Stimulated activated naive CD8-positive, alpha-beta T cell treated with anti-CD3 and anti-CD28 coated beads, Interleukin-15, amount 100 ng/mL, for 72 hours (primary cell): ENCODE data around the gene NUP188.
"Not testable (repeated sequence)": the region's sequence is repeated elsewhere in the genome, so short reads cannot be mapped to it uniquely, and the experiment has no call there.

Experiments
- ATAC-seq: fragments of 150-1000 bp; cut with Tn5 transposase; 2 replicates; pipeline ENCODE4 v1.10.0; 2021; ENCODE audit warnings: mild to moderate bottlenecking, moderate library complexity
- DNase-seq, 2 donors: peaks; one replicate each; pipeline ENCODE4 v3.0.0; 2021 to 2022
- H3K27ac Mint-ChIP-seq, 2 donors: one replicate each; pipeline ENCODE4 v1.8.0; 2022; ENCODE audit warnings: mild to moderate bottlenecking in 2 of 2, mixed read lengths in 2 of 2, moderate library complexity in 2 of 2
- H3K27me3 Mint-ChIP-seq: one replicate; pipeline ENCODE4 v1.8.0; 2022; ENCODE audit warnings: mixed read lengths
- H3K4me1 Mint-ChIP-seq: one replicate; pipeline ENCODE4 v1.8.0; 2022; ENCODE audit warnings: mild to moderate bottlenecking, mixed read lengths
- H3K4me3 Mint-ChIP-seq, 2 donors: one replicate each; pipeline ENCODE4 v1.8.0; 2022; ENCODE audit warnings: mild to moderate bottlenecking in 2 of 2, mixed read lengths in 2 of 2, moderate library complexity in 1 of 2
- H3K9me3 Mint-ChIP-seq, 2 donors: one replicate each; pipeline ENCODE4 v1.8.0; 2022; ENCODE audit warnings: mixed read lengths in 2 of 2

Gene NUP188

GRCh38 chr9:129021091-129021490, 73.6 kb downstream of the NUP188 start:
- peak overlapping the region; percentile 9 to 22 for H3K27ac Mint-ChIP-seq

DNA sequence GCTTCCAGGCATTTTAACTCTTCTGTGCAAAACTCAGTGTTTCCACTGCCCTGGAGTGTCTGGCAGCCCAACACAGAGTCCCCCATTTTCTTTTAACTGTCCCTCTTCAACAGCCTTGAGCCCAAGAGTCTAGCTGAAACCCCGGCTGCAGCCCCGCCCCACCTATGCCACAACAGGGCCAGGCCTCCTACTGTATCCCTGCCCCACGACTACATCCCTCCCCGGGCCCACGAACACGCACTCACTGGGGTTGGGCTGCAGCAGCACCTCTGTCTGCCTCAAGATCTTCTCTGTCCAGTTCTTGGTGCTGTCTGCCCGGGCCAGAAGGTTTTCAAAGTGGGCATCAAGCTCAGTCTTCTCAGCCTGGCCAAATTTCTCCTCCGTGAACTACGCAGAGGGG, 74.5 kb downstream of the NUP188 start:
- H3K27me3 Mint-ChIP-seq: no peaks in the 10 kb centered on the region
- H3K9me3 Mint-ChIP-seq: no peaks in the 10 kb centered on the region
- DNase-seq (no peak), ATAC-seq (no peak)
- peaks cover 43% of the 10 kb centered on the region for H3K4me1 Mint-ChIP-seq
- peak overlapping the region in 1 of 2 donors; percentile 77 for H3K27ac Mint-ChIP-seq
- no peak overlapping the region for H3K4me3 Mint-ChIP-seq

More at GRCh38 chr9:129021091-129021490, 73.6 kb downstream of the NUP188 start:
- Mint-ChIP-seq H3K4me3 (no peak overlapping the region), H3K4me1 (peaks cover 33% of the 10 kb centered on the region), H3K9me3 (no peaks in the 10 kb centered on the region), H3K27me3 (no peaks in the 10 kb centered on the region)
- no peak for DNase-seq
- ATAC-seq: no peak

GRCh38 chr9:129023036-129023907, 75.8 kb downstream of the NUP188 start:
- H3K4me3 Mint-ChIP-seq: no peak overlapping the region
- ATAC-seq (no peak), DNase-seq (no peak)
- peak overlapping the region in 1 of 2 donors; percentile 75 for H3K27ac Mint-ChIP-seq
- H3K4me1 Mint-ChIP-seq: peaks cover 50% of the 10 kb centered on the region
- no peaks in the 10 kb centered on the region for H3K9me3 Mint-ChIP-seq
- H3K27me3 Mint-ChIP-seq: no peaks in the 10 kb centered on the region

DNA sequence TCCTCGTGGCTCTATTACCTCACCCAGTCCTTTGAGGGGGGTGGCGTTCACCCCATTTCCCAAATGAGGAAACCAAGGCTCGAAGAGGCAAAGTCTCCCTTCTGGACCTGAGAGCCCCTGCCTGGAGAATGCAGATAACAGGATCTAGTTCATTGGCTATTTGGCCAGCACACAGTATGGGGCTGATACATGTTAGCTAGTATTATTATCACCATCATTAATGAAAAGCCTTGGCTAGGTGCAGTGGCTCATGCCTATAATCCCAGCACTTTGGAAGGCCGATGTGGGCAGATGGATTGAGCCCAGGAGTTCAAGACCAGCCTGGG, 76.4 kb downstream of the NUP188 start:
- H3K27ac Mint-ChIP-seq: peak overlapping the region in 1 of 2 donors; percentile 27
- no peak overlapping the region for H3K4me3 Mint-ChIP-seq
- ATAC-seq (no peak), DNase-seq (no peak)
- H3K4me1 Mint-ChIP-seq: peaks cover 50% of the 10 kb centered on the region
- H3K27me3 Mint-ChIP-seq: no peaks in the 10 kb centered on the region
- no peaks in the 10 kb centered on the region for H3K9me3 Mint-ChIP-seq

- no peak for ATAC-seq
- H3K27ac Mint-ChIP-seq: no peak overlapping the region
- H3K4me3 Mint-ChIP-seq: peak overlapping the region; percentile 95 to 96
- DNase-seq: no peak
- H3K9me3 Mint-ChIP-seq: no peaks in the 10 kb centered on the region
- H3K27me3 Mint-ChIP-seq: no peaks in the 10 kb centered on the region
- H3K4me1 Mint-ChIP-seq: peaks cover 50% of the 10 kb centered on the region
These were observed 79.1 kb downstream of the NUP188 start for GRCh38 chr9:129026442-129027223.

DNA sequence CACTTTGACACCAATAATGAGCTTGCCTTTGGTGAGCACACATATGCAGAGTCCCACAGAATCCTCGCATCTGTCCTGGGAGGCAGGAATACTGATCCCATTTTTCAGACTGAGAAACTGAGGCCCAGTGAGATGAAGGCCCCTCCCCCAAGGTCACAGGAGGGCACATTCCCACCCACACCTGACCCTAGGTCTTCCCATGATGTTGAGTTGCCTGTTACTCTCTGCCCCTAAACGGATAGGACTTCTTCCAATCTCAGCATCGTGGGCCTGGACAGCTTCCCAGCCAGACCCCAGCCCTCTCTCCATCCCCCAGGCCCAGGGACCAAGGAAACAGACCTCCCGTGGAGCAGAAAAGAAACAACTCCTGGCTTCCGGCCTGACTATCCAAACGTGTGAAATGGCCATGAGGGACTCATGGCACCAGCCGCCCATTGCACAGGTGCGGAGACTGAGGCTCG, 79.8 kb downstream of the NUP188 start:
- Mint-ChIP-seq H3K9me3 (no peaks in the 10 kb centered on the region), H3K4me1 (peaks cover 43% of the 10 kb centered on the region), H3K4me3 (peak overlapping the region; percentile 95 to 96), H3K27ac (peak overlapping the region; percentile 92 to 95), H3K27me3 (no peaks in the 10 kb centered on the region)
- ATAC-seq (no peak), DNase-seq (no peak)

- Mint-ChIP-seq H3K27ac (peak overlapping the region in 1 of 2 donors; percentile 92), H3K4me1 (peaks cover 39% of the 10 kb centered on the region), H3K9me3 (no peaks in the 10 kb centered on the region), H3K27me3 (no peaks in the 10 kb centered on the region), H3K4me3 (peak overlapping the region; percentile 95 to 96)
- ATAC-seq (peak; percentile 88), DNase-seq (peak in 1 of 2 donors; percentile 79)
These were observed 80.2 kb downstream of the NUP188 start for GRCh38 chr9:129027685-129028191.

DNA sequence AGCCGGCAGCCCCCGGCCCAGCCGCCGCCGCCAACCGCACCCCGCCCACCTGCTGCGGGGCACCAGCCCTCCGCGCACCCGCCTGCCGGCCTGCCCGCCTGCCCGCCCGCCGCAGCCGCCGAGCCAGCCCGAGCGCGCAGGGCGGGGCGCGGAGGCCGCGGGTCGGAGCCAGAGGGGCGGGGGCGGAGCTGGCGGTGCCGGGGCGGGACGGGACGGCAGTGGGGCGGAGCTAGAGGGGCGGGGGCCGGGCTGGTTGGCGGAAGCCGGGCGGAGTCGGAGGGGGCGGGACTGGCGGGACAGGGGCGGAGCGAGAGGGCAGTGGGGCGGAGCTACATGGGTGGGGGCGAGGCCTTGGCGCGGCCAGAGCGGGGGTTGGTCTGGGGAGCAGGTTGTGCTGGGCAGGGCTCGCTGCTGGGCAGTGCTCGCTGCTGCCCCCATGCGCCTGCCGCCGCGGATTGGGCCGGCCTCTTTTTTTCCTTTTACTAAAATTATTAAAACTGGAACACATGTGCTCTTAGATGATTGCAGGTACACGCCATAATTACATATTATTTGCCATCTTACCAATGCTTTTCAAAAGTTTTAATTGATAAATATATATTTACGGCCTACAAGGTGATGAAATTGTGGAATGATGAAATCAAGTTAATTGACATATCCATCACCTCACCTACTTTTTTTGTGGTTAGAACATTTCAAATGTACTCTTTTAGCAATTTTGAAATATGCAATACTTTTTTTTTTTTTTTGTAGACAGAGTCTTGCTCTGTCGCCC, 80.9 kb downstream of the NUP188 start, which contains the start of gene SH3GLB2:
Gene SH3GLB2 (minus strand): TSS at position 140 of the 775 bp plus-strand sequence. CDS start 177 bp downstream, outside the sequence.
- DNase-seq: peak; percentile 93 to 94
- peak; percentile 87 for ATAC-seq
- H3K4me1 Mint-ChIP-seq: peaks cover 33% of the 10 kb centered on the region
- peak within 1 kb of the TSS; percentile 92 to 95 for H3K27ac Mint-ChIP-seq
- H3K4me3 Mint-ChIP-seq: peak within 1 kb of the TSS; percentile 95 to 96
- H3K27me3 Mint-ChIP-seq: no peaks in the 10 kb centered on the region
- H3K9me3 Mint-ChIP-seq: no peaks in the 10 kb centered on the region

GRCh38 chr9:129030191-129030590, 82.7 kb downstream of the NUP188 start:
- H3K4me1 Mint-ChIP-seq: peaks cover 32% of the 10 kb centered on the region
- H3K9me3 Mint-ChIP-seq: no peaks in the 10 kb centered on the region
- ATAC-seq (no peak), DNase-seq (no peak)
- H3K27me3 Mint-ChIP-seq: no peaks in the 10 kb centered on the region
- peak overlapping the region in 1 of 2 donors; percentile 52 for H3K27ac Mint-ChIP-seq
- no peak overlapping the region for H3K4me3 Mint-ChIP-seq

GRCh38 chr9:129031514-129031913, 84.0 kb downstream of the NUP188 start:
- peaks cover 25% of the 10 kb centered on the region for H3K4me1 Mint-ChIP-seq
- no peaks in the 10 kb centered on the region for H3K27me3 Mint-ChIP-seq
- H3K27ac Mint-ChIP-seq: no peak overlapping the region
- H3K9me3 Mint-ChIP-seq: no peaks in the 10 kb centered on the region
- no peak overlapping the region for H3K4me3 Mint-ChIP-seq
- no peak for DNase-seq
- no peak for ATAC-seq

- Mint-ChIP-seq H3K4me1 (peaks cover 25% of the 10 kb centered on the region), H3K27ac (no peak overlapping the region), H3K4me3 (no peak overlapping the region), H3K27me3 (no peaks in the 10 kb centered on the region), H3K9me3 (no peaks in the 10 kb centered on the region)
- no peak for ATAC-seq
- DNase-seq: no peak
These were observed 85.2 kb downstream of the NUP188 start for GRCh38 chr9:129032541-129033159.

DNA sequence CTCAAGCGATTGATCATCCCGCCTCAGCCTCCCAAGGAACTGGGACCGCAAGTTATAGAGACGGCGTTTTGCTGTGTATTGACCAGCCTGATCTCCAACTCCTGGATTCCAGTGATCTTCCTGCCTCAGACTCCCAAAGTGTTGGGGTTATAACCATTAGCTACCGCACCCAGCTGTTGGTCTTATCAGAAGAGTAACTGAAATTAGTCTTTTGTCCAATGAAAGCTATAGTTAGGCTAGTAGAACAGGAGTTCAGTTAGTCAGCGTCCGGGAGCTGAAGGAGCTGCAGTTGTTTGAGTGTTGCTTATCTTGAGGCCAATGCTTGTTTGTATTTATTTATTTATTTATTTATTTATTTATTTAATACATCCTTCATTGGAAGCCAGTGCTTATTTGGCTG, 85.7 kb downstream of the NUP188 start:
- peaks cover 30% of the 10 kb centered on the region for H3K4me1 Mint-ChIP-seq
- H3K4me3 Mint-ChIP-seq: no peak overlapping the region
- ATAC-seq (no peak), DNase-seq (no peak)
- no peaks in the 10 kb centered on the region for H3K27me3 Mint-ChIP-seq
- no peaks in the 10 kb centered on the region for H3K9me3 Mint-ChIP-seq
- no peak overlapping the region for H3K27ac Mint-ChIP-seq

DNA sequence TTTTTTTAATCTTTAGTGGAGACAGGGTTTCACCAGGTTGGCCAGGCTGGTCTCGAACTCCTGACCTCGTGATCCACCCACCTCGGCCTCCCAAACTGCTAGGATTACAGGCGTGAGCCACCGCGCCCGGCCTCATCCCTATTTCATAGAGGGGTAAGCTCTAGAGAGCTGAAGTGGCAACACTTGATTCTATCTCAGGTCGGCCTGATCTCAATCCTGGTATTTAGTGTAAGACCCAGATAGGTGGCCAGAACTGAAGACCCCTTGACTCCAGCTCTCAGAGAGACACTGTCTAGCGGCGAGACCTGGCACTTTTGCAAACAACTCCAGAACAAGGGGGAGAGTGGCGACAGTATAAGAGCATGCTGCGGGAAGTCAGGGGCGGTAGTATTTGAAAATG, 88.3 kb downstream of the NUP188 start:
- H3K4me1 Mint-ChIP-seq: peaks cover 37% of the 10 kb centered on the region
- H3K27me3 Mint-ChIP-seq, H3K9me3 Mint-ChIP-seq: not testable (repeated sequence)
- ATAC-seq: peak; percentile 27
- peak overlapping the region; percentile 86 to 92 for H3K4me3 Mint-ChIP-seq
- peak overlapping the region; percentile 89 to 90 for H3K27ac Mint-ChIP-seq
- peak in 1 of 2 donors; percentile 29 for DNase-seq

DNA sequence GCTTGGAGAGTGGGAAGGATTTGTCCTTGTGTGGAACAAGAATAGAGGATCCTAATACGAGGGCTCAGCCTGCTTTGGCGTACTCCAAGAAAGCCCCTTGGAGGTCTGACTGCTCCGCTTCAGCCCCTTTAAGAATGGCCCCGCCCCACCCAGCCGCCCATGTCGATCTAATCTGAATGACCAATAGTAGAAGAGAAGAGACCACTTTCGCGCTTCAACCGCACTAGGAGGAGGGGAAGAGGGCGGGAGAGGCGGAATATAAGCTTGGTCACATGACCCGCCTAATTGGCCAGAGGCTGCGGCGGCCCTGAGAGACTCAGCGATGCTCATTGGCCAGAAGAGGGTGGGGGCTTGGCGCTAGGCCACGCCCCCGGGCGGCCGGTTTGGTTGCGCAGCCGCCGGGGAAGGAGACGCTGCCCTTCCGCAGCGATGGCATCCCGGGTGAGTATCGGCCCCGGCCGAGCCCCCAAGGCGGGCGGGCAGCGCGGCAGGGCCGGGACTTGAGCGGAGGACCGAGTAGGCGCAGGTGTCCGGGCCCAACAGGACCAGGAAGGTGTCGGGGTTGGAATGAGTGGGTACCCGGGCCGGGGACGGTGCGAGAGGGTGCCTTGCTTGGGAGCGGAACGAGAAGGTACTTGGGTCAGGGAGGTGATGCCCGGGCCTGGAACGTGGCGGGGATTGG, 88.9 kb downstream of the NUP188 start, which contains the start of gene MIGA2:
Gene MIGA2 (plus strand): TSS at position 386 of the 682 bp plus-strand sequence. CDS start 3,969 bp downstream, outside the sequence.
- peak; percentile 98 for ATAC-seq
- peak; percentile 93 to 97 for DNase-seq
- Mint-ChIP-seq H3K9me3 (no peaks in the 10 kb centered on the region), H3K4me3 (peak within 1 kb of the TSS; percentile 86 to 92), H3K4me1 (peaks cover 37% of the 10 kb centered on the region), H3K27me3 (no peaks in the 10 kb centered on the region), H3K27ac (peak within 1 kb of the TSS; percentile 90 to 93)
